GM21360 (cell line): ENCODE measurements around the gene OR5M3.

Experiments
- ATAC-seq: cut with Tn5 transposase; IDR thresholded peaks from one replicate; pipeline ENCODE4 v1.9.1; 2021; ENCODE audit warnings: mild to moderate bottlenecking, moderate library complexity; ENCODE audit not compliant: unreplicated experiment

The OR5M3 gene

DNA sequence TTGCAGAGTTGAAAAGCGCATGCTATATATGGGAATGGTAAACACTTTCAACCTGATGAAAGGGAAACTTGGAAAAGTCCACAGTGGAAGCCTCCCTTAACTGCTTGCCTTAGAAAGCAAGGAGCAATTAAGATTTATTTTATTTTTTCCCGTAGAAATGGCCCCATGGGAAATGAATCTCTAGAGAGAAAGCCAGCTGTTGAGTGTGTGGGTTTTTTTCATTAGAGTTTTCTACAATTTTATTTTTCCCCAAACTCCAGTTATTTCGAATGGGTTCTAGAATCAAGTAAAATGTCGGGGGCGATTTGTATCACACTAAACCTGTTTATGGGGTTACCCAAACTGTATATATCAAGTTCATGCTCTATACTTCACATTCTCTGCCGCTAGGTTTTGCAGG, at the start of gene OR5M3:
TSS of gene OR5M3 (minus strand) at position 101 of the 400 bp plus-strand sequence. CDS start 2,855 bp downstream, outside the sequence.
- ATAC-seq, result no peak

DNA sequence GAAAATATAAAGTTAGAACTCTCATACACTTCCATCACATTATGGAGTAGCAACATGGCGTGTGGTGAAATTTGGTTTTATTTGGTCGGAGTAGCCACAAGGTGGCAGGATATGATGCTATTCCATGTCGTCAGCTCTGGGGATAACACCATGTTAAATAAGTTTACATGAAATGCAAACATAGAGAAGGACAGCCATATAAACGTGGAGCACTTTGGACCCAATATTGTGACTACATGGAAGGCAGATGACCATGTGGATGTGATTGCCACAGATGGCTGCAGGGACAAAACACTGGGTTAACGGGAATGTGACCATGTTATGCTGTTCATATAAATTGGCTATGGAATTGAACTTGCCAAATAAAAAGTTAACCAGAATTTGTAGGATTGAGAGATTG, 48.9 kb upstream of the OR5M3 start:
- ATAC-seq, result no peak

GRCh38 chr11:56513280-56513679, 40.1 kb upstream of the OR5M3 start:
- no peak for ATAC-seq

GRCh38 chr11:56509439-56509838, 36.3 kb upstream of the OR5M3 start:
- ATAC-seq, result no peak

DNA sequence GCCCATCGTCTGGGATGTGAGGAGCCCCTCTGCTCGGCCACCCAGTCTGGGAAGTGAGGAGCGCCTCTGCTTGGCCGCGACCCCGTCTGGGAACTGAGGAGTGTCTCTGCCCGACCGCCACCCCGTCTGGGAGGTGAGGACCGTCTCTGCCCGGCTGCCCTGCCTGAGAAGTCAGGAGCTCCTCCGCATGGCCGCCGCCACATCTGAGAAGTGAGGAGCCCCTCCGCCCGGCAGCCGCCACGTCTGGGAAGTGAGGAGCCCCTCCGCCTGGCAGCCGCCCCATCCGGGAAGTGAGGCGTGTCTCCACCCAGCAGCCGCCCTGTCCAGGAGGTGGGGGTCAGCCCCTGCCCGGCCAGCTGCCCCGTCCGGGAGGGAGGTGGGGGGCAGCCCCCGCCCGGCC, 23.9 kb upstream of the OR5M3 start:
- ATAC-seq, result no peak

DNA sequence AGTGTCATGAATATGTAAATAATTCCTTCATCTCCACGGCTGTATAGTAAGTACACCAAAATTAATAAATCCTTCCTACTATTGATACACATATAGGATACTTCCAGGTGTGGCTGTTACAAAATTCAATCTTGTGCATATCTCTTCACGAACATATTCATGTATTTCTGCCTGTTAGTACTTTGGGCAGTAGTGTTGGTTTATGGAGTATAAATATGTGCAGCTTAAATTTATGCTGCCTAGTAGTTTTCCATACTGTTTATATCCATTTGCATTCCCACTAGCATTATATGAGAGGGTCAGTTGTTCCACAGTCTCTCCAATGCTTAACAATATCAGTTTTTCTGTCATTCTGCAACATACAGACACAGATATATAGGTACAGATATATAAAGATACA, 22.0 kb upstream of the OR5M3 start:
- ATAC-seq, result no peak

DNA sequence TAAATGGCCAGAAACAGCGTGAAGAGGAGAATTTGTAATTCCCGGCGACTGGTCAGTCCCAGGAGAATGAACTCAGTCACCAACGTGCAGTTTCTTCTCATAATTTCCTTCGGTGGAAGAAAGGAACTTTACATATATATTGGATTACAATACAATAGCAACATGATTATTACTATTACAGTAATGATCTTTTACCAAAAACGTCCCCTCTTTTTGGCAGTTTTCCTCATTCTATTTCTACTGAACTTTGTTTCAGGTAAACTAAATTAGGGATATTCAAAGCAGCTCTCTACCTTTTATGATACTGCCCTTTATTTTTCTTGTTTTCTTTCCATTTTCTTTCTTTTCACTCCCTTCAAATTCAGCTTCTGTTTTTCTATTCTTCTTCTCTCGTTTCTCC, 18.1 kb upstream of the OR5M3 start, which contains the start of gene OR5M8:
TSS of gene OR5M8 (minus strand) at position 101 of the 400 bp plus-strand sequence. CDS start at position 101, 0 bp downstream.
- no peak for ATAC-seq

DNA sequence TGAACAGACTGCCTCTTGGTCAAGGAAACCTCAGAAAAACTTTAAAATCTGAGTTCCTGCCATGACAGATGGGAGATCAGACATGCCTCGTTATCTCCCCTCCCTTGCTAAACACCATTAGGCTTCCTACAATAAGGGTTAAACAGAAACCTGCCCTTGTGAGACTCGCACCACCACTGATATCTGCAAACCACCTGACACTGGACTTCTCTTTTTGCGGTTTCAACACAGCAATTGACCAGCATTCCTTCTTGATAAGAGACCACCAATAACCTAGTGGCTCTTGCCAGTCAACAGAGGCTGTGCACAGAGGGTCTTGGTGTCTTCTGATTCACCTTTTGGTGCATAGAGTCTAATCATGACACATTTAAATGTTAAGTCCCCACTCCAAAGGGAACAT, 13.6 kb upstream of the OR5M3 start:
- ATAC-seq, result no peak

DNA sequence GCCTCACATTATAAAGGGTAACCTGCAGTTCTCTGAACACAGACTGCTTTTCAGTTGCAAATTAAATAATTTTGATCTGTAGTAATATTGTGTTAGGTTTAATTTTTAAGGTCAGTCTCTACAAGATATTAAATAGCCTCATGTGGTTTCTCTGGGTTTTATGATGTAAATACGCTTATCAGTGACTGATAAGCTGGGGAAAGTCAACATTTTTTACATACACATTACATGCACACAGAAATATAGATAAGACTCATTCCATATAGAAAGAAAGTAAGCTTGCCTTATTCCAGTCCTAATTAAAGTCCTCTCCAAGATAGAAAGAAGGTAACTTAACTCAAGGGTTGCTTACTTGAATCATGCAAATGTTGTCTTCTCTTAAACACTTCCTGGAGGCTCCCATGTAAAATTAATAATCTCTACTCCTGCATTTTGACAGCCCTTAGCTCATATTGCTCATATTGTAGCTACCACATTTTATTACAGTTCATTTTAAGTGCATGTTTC, 1.6 kb upstream of the OR5M3 start:
- ATAC-seq, result no peak

DNA sequence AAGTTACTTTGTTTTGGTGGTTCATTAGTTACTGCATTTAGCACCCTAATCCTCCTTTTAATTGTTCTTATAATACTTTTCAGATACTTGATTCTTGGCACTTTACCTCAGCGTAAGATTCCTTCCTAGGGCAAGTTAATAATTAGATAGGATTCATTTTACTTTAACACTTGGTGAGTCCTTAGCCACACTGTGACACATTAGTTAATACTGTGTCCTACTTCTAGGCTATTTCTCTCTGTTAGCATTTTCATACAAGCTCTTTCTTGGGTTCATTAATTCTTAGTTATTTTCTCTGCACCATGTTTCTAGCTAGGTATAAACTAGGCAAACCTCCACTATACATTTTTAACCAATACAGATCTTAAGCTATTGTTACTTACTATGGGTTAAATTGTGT, 16.1 kb downstream of the OR5M3 start:
- no peak for ATAC-seq

DNA sequence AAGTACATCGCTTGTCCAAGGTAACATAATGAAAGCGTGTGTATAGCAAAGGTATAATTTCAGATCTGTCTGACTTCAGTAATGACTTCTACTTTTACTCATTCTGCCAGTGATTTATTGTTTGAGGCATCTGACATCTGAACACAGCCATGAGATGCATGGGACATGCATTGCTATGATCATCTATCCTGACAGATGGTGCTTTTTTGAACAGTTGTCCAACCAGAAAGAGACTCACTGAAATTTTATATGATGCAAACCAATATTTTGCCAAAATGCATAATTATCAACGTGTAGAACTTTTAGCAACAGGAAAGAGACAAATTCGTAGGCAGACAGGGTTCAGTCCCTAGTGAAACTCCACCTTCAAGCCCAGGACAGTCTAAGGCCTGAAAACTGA, 19.6 kb downstream of the OR5M3 start:
- ATAC-seq, result no peak
